ENCODE data around the gene PRKAG1. TPM values are rescaled to one million over a fixed set of nuclear protein-coding genes. Genes with fewer than 3 reads are reported as not detected.

The PRKAG1 gene
- total RNA-seq, 1 experiment from 2014 or later: 57.3 TPM

DNA sequence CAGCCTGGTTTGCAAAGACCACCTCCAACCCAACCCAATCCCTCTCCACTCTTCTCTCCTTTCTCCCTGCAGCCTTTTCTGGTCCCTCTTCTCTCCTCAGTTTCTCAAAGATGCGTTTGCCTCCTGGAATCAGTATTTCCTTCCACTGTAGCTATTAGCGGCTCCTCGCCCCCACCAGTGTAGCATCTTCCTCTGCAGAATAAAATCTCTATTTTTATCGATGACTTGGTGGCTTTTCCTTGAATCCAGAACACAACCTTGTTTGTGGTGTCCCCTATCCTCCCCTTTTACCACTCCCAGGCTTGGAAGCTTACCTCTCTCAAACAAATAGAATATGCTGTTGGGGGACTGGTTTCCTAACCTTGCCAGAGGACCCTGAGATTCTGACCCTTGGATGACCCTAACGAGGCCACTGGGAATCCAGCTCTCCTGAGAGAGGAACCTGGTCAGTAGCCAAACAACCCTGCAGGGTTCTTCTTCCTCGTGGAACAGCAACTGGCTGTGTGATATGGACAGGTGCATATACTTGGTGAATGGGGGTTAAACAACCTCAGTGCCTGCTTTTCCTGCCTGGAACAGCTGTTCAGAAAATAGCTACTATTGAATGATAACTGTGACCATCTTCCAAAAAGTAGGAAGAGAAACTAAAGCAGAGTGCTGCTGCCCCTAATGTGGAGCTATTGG lies 36.0 kb downstream of the PRKAG1 start:
- no TSS peak for BruUV-seq (replicated peaks)
- H3K4me3 ChIP-seq (ENCODE audit: low read depth in 2 of 2, low read length in 2 of 2): no peak overlapping the region
- ATAC-seq (no peak), DNase-seq (ENCODE audit: low read depth, low spot score) (no peak)
- no peaks in the 10 kb centered on the region for H3K36me3 ChIP-seq (ENCODE audit: control insufficient read depth, insufficient read depth, low read length)
- no peaks in the 10 kb centered on the region for H3K9me3 ChIP-seq (ENCODE audit: control insufficient read depth, insufficient read depth, low read depth, low read length)
- H3K27me3 ChIP-seq (ENCODE audit: control insufficient read depth, insufficient read depth, low read length): peaks cover 18% of the 10 kb centered on the region
- CTCF ChIA-PET: interaction anchor here (0.6 to 1.7 kb wide), 3 partner anchors 11 to 114 kb away, joined by 4 to 13 read pairs (median 6); no protein-coding TSS in a partner anchor
- intact Hi-C loops (cut with micrococcal nuclease; ENCODE audit: unreplicated experiment) (no loop called here), in situ Hi-C loops (cut with HindIII; ENCODE audit: low pct_unique_long_range_greater_than_20kb, low sequenced_read_pairs) (no loop called here)
- POLR2A ChIA-PET: interaction anchor here (0.7 kb wide), 1 partner anchor 25 kb away, joined by 8 read pairs; no protein-coding TSS in a partner anchor
- H3K4me1 ChIP-seq (ENCODE audit: control insufficient read depth, insufficient read depth, low read length): peaks cover 9% of the 10 kb centered on the region
- no peak overlapping the region for H3K27ac ChIP-seq (ENCODE audit: low read length)
- TF ChIP-seq POLR2AphosphoS5 (IDR thresholded peaks at IDR 0.05; ENCODE audit: low read depth, low read length): no peak
- TF ChIP-seq, protein P1, sequence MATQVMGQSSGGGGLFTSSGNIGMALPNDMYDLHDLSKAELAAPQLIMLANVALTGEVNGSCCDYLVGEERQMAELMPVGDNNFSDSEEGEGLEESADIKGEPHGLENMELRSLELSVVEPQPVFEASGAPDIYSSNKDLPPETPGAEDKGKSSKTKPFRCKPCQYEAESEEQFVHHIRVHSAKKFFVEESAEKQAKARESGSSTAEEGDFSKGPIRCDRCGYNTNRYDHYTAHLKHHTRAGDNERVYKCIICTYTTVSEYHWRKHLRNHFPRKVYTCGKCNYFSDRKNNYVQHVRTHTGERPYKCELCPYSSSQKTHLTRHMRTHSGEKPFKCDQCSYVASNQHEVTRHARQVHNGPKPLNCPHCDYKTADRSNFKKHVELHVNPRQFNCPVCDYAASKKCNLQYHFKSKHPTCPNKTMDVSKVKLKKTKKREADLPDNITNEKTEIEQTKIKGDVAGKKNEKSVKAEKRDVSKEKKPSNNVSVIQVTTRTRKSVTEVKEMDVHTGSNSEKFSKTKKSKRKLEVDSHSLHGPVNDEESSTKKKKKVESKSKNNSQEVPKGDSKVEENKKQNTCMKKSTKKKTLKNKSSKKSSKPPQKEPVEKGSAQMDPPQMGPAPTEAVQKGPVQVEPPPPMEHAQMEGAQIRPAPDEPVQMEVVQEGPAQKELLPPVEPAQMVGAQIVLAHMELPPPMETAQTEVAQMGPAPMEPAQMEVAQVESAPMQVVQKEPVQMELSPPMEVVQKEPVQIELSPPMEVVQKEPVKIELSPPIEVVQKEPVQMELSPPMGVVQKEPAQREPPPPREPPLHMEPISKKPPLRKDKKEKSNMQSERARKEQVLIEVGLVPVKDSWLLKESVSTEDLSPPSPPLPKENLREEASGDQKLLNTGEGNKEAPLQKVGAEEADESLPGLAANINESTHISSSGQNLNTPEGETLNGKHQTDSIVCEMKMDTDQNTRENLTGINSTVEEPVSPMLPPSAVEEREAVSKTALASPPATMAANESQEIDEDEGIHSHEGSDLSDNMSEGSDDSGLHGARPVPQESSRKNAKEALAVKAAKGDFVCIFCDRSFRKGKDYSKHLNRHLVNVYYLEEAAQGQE (IDR thresholded peaks at IDR 0.05; ENCODE audit: insufficient read depth in 1 of 2, low read depth in 2 of 2, low read length in 1 of 2): no peak
- TF ChIP-seq TCF7L2 (IDR thresholded peaks at IDR 0.05; ENCODE audit: low read depth, low read length): no peak
- TF ChIP-seq SIN3A (IDR thresholded peaks at IDR 0.05; ENCODE audit: borderline replicate concordance, insufficient read depth, low read depth, low read length): no peak

DNA sequence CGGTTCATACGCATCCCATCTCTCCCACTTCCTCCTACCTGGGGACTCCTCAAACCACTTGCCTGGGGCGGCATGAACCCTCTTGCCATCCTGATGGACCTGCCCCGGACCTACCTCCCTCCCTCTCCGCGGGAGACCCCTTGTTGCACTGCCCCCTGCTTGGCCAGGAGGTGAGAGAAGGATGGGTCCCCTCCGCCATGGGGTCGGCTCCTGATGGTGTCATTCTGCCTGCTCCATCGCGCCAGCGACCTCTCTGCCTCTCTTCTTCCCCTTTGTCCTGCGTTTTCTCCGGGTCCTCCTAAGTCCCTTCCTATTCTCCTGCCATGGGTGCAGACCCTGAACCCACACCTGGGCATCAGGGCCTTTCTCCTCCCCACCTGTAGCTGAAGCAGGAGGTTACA lies 36.8 kb downstream of the PRKAG1 start:
- no peak for DNase-seq (ENCODE audit: low read depth, low spot score)
- intact Hi-C loops (cut with micrococcal nuclease; ENCODE audit: unreplicated experiment) (no loop called here), in situ Hi-C loops (cut with HindIII; ENCODE audit: low pct_unique_long_range_greater_than_20kb, low sequenced_read_pairs) (no loop called here)
- ATAC-seq: no peak
- Histone ChIP-seq H3K27me3 (ENCODE audit: control insufficient read depth, insufficient read depth, low read length) (peaks cover 18% of the 10 kb centered on the region), H3K9me3 (ENCODE audit: control insufficient read depth, insufficient read depth, low read depth, low read length) (no peaks in the 10 kb centered on the region), H3K36me3 (ENCODE audit: control insufficient read depth, insufficient read depth, low read length) (no peaks in the 10 kb centered on the region), H3K27ac (ENCODE audit: low read length) (no peak overlapping the region), H3K4me3 (ENCODE audit: low read depth in 2 of 2, low read length in 2 of 2) (no peak overlapping the region; a peak in 1 of 4 replicates), H3K4me1 (ENCODE audit: control insufficient read depth, insufficient read depth, low read length) (peaks cover 9% of the 10 kb centered on the region)
- no peak for TF ChIP-seq TCF7L2 (IDR thresholded peaks at IDR 0.05; ENCODE audit: low read depth, low read length)
- TF ChIP-seq, protein P1 (IDR thresholded peaks at IDR 0.05; ENCODE audit: insufficient read depth in 1 of 2, low read depth in 2 of 2, low read length in 1 of 2): no peak
- TF ChIP-seq, protein P2, sequence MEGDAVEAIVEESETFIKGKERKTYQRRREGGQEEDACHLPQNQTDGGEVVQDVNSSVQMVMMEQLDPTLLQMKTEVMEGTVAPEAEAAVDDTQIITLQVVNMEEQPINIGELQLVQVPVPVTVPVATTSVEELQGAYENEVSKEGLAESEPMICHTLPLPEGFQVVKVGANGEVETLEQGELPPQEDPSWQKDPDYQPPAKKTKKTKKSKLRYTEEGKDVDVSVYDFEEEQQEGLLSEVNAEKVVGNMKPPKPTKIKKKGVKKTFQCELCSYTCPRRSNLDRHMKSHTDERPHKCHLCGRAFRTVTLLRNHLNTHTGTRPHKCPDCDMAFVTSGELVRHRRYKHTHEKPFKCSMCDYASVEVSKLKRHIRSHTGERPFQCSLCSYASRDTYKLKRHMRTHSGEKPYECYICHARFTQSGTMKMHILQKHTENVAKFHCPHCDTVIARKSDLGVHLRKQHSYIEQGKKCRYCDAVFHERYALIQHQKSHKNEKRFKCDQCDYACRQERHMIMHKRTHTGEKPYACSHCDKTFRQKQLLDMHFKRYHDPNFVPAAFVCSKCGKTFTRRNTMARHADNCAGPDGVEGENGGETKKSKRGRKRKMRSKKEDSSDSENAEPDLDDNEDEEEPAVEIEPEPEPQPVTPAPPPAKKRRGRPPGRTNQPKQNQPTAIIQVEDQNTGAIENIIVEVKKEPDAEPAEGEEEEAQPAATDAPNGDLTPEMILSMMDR (IDR thresholded peaks at IDR 0.05): no peak
- TF ChIP-seq SIN3A (IDR thresholded peaks at IDR 0.05; ENCODE audit: borderline replicate concordance, insufficient read depth, low read depth, low read length): no peak
- no peak for TF ChIP-seq POLR2AphosphoS5 (IDR thresholded peaks at IDR 0.05; ENCODE audit: low read depth, low read length)
- ChIA-PET POLR2A (no interaction called here), CTCF (interaction anchor here (0.7 to 1.0 kb wide), 2 partner anchors 15 to 130 kb away, joined by 3 to 7 read pairs; partner anchors contain the start of gene DDX23)
- no TSS peak for BruUV-seq (replicated peaks)

Measured in Panc1 (cell line).